ENCODE results near the gene ADPRHL1.

DNA sequence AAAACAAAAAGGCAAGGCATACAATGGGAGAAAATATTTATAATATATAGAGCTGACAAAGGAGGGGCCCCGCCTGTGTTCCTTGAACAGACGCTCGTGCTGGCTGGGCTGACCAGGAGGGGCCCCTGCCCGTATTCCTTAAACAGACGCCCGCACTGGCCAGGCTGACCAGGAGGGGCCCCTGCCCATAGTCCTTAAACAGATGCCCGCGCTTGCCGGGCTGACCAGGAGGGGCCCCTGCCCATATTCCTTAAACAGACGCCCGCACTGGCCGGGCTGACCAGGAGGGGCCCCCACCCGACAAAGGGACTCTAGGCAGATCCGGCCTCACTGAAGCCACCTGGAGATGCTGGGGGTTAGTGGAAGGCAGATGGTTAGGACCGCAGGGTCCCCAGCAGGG is 9.3 kb downstream of the ADPRHL1 start:
- TF ChIP-seq, protein P1, sequence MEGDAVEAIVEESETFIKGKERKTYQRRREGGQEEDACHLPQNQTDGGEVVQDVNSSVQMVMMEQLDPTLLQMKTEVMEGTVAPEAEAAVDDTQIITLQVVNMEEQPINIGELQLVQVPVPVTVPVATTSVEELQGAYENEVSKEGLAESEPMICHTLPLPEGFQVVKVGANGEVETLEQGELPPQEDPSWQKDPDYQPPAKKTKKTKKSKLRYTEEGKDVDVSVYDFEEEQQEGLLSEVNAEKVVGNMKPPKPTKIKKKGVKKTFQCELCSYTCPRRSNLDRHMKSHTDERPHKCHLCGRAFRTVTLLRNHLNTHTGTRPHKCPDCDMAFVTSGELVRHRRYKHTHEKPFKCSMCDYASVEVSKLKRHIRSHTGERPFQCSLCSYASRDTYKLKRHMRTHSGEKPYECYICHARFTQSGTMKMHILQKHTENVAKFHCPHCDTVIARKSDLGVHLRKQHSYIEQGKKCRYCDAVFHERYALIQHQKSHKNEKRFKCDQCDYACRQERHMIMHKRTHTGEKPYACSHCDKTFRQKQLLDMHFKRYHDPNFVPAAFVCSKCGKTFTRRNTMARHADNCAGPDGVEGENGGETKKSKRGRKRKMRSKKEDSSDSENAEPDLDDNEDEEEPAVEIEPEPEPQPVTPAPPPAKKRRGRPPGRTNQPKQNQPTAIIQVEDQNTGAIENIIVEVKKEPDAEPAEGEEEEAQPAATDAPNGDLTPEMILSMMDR (IDR thresholded peaks at IDR 0.05 in 8 of 11, conservative IDR thresholded peaks at IDR 0.05 in 3 of 11), result no peak
- TF ChIP-seq POLR2AphosphoS5 (IDR thresholded peaks at IDR 0.05), result no peak

Measured in spleen (tissue), 7 donors.